Head of caudate nucleus (tissue), 42 donors: ENCODE measurements around the gene TMEM115.

ENCODE experiments used
- DNase-seq, 42 donors: peaks; one replicate each; pipeline versions ENCODE4 v3.0.0 to v3.0.0-alpha.2; 2020 to 2021; ENCODE audit warnings: mixed read lengths in 7 of 42
- intact Hi-C: fragments of 100-400 bp; cut with DNase I; formaldehyde crosslinking; loops from one replicate; pipeline ENCODE4 v1.15.0; 2022

TMEM115 gene

DNA sequence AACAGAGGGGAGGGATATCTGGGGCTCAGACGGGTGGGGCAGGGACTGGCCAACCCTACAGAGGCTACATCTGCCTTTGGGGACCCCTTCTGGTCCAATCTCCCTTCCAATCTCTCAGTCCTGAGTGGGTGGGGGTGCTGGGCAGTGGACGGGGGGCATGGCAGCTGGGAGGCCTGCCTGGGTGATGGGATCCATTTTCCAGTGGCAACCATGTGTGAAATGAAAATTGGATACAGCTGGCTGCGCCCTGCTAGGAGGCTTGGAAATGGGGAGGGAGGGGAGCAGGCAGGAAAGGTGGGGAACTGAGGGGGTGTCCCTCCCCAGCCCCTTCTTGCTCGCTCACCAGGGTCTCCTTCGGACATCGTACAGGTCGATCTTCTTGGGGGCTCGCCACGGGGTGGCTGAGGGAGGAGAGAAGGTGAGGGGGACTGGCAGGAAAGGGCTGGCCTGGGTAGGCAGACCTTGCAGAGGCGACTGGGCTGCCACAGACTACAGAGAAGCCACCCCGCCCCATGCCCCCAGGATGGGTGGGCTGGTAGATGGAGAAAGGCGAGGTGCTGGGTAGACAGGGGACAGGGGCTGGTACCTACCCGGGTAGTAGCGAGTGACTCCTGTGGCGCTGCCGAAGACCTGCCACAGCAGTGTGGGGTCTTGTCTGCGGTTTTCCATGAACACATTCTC, 21.2 kb upstream of the TMEM115 start:
- intact Hi-C loops = no loop called here
- DNase-seq = no peak

GRCh38 chr3:50378757-50379156, 19.4 kb upstream of the TMEM115 start:
- no peak for DNase-seq
- intact Hi-C loops = no loop called here

DNA sequence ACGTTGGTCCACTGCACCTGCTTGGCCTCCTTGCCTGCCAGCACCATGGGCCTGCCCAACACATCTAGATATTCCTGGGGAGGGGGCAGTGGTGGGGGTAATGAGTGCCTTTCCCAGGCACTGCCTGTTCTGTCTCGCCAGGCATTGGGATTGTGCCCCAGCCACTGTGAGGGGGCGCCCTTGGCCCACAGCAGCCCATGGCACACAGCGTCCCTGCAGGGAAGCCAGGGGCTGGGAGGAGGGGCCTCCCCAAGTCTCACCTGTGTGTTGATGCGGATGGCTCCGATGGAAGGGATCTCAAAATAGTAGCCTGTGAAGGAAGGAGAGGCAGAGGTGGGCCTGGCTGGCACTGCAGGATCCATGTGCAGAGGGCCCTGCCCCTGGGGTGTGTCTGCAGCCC, 18.7 kb upstream of the TMEM115 start:
- no peak for DNase-seq
- intact Hi-C loops = no loop called here

DNA sequence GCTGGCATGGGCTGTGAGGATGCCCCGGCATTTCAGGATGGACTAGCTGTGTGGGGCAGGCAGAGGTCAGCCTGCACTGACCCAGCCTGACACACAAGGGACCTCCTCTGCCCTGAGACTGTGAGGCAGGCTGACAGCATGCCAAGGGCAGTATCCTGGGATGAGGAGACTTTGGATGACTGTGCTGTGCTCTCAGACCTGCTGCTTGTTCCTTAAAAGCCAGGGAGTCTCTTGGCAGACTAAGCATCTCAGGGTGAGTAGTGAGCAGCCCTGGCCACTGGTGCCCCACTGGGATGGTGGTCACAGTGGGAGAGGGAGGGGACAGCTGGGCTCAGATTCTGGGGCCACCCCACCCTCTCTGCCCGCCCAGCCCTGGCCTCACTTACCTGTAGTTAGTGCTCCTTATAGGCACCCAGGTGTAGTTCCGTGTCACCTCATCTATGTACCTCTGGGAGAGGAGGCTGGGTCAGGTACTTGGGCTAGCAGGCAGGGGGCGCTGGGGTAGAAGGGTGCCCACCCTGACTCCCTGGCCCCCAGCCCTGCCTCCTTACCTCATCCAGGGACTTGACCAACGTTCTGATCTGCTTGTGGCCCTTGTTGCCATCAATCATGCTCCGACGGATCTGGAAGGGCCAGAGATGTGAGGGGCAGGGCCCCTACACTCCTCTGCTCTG, 16.1 kb upstream of the TMEM115 start:
- DNase-seq = no peak
- intact Hi-C loops = no loop called here

DNA sequence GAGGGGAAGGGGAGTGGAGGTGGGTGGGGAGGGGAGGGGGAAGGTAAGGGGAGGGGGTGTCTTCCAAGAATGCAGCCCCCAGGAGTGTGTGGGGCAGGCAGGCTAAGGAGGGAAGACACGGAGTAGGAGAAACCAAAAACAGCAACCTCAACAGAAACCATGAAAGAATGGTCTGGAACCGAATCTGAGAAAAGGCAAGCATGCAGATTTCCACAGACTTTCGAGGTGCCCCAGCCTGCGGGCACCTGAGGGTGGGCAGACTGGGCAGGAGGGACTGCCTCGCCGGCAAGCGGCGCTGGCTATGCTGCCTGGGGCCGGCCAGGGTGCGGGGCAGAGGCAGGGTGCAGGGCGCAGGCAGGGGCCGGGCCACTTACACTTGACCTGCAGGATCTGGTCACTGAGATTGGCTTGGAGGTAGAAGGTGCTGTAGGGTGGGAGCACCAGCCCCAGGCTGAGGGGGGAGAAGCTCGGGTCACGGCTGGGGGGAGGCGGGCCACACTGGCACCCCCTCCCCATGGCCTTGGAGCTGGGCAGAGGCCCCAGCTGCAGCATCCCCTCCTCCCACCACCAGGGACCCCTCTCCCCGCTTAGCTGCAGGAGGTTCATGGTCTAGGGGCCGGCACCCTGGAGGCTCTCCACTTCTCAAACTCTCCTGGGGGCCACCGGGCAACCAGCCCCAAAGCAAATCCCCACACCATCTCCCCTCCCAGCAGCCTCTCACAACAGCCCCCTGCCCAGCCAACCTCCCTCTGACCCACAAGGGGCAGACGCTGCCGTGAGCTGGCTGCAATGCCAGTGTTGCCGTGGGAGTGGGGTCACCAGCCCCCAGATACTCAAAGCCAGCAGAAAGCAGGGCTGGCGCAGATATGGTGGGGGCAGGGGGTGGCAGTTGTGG, 15.3 kb upstream of the TMEM115 start:
- intact Hi-C loops = no loop called here
- DNase-seq = no peak

DNA sequence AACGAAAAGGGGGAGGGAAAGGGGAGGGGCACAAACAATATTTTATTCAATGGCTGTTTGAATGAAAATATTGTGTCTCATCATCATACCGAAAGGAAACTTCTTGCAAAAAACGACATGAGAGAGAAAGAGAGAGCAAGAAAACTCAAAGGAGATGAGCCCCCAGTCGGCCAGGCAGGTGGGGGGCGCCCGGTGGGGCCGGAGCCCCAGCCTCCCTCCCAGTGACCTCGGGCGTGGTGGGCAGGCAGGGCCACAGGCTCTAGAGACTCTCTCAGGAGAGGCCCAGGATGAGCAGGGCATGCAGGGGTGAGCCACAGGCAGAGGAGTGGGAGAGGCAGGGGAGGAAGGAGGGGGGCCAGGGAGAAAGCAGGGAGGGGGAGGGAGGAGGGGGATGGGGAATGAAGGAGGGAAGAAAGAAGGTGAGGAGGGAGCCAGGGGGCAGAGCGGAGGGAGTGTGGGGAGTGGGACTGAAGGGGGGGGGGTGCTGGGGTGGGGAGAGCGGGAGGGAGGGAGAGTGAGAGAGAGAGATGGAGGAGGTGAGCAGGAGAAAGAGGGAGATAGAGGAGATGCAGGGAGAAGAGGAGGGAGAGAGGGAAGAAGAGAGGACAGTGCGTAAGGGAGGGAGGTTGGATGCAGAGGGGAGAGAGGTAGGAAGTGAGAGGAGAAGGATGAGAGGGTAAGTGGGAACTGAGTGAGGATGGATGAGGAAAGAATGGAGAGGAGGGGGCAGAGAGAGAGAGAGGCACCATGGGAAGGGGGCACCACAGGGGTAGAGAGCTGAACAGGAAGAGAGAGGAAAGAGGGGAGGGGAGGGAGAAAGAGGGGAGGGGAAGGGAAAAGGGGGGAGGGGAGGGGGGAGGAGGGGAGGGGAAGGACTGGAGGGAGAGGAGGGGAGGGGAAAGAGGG, 14.1 kb upstream of the TMEM115 start:
- DNase-seq = no peak
- intact Hi-C loops = no loop called here

DNA sequence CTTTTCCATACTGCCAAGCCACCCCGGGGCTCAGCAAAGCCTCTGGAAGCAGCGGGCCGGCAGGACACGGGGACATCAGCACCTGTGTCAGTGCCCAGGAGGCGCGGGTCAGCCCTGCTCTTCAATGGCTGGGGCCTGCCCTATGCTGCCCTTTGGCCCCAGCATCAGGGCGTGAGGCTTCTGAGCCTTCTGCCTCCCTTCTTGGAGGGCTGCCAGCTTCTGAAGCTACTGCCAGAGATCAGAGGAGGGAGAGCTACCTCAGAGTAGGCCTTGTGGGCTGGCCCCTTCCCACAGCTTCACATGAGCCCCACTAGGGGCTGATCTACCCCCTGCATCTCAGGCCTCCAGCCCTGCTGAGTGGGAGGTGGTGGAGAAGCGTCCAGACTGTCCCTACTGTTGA, 13.0 kb upstream of the TMEM115 start:
- intact Hi-C loops = no loop called here
- DNase-seq = no peak

DNA sequence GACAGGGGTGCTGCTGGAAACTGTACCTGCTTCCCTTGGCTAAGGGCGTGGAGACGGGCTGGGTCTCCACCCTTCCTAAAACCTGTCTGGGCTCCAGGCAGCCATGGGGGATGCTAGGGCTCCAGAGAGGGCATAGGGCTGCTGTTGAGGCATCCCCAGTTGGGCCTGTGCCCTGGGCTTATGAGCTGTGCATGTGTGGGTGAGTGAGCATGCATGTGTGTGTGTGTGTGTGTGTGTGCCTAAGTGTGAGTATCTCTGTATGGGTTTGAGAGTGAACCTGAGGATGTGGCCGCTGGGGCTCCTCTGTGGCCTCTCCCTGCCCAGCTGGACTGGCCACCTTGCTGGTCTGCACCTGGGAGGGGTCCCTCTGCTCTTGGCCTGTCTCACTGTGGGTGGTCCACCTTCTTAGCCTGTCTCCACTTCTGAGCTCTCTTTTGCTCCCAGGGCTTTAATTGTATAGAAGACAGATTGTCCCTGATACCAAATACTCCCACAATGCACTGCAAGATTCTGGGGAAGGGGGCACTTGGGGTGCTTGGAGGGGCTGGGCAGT, 11.9 kb upstream of the TMEM115 start:
- DNase-seq = no peak
- intact Hi-C loops = no loop called here

GRCh38 chr3:50370594-50370993, 11.3 kb upstream of the TMEM115 start:
- intact Hi-C loops = no loop called here

GRCh38 chr3:50369012-50369670, 9.8 kb upstream of the TMEM115 start:
- intact Hi-C loops = no loop called here
- DNase-seq = no peak

More at GRCh38 chr3:50370594-50370993, 11.3 kb upstream of the TMEM115 start:
- DNase-seq = peak in 1 of 42 donors; percentile 21

DNA sequence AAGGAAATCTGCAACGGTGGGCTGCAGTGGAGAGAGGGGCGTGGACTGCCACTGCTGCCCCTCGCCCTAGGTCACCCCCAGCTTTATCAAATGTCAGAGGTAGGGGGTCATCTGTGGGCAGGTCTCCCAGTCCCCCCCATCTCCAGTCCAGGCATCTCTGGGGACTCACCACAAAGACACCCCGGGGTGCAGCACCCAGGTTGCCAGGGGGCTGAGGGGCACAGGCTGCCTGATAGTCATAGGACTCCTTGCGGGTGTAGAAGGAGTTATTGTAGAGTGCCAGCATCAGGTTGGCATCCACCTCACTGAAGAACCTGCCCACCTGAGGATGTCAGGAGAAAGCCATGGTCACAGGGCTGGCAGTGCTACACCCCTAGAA, 6.5 kb upstream of the TMEM115 start:
- intact Hi-C loops = no loop called here
- DNase-seq = no peak

- intact Hi-C loops = no loop called here
- DNase-seq = peak; percentile 58 to 94 (median 86)
Measured at GRCh38 chr3:50365080-50365841, 5.9 kb upstream of the TMEM115 start.

GRCh38 chr3:50364573-50365079, 5.3 kb upstream of the TMEM115 start:
- DNase-seq = peak in 4 of 42 donors; percentile 14 to 32 (median 20)
- intact Hi-C loops = loop anchor here (5.0 kb wide), 1 partner anchor 203 kb away; the partner anchor contains the start of genes C3orf18 and HEMK1

GRCh38 chr3:50359760-50360110, 414 bp upstream of the TMEM115 start:
- intact Hi-C loops = loop anchor here (1.0 to 5.0 kb wide), 2 partner anchors 8 to 208 kb away; partner anchors contain the start of genes C3orf18 and HEMK1
- DNase-seq = no peak

GRCh38 chr3:50358355-50358910, 888 bp downstream of the TMEM115 start:
- peak in 1 of 42 donors; percentile 20 for DNase-seq
- intact Hi-C loops = no loop called here

- intact Hi-C loops = no loop called here
- no peak for DNase-seq
Measured at GRCh38 chr3:50357481-50357880, 1.8 kb downstream of the TMEM115 start.

DNA sequence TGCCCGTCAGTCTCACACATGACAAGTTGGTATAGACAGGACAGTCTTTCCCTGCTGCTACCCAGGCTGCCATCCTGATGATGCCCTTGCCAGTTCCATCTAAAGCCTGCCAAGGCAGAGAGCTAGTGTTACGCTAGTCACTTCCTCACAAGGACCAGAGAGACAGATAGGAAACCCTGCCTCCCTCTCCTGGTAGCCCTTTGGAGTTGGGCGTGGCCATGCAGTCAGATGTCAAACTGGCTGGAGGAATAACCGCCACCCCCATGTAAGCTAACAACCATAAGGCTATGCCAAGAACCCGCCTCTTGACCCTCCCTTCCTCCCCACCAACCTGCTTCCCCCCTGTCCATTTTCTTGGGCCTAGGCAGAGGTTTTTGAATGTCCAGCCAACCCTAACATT, 2.8 kb downstream of the TMEM115 start:
- DNase-seq = no peak
- intact Hi-C loops = no loop called here
